GM13977 (cell line): ENCODE measurements around the gene ANKH.
A peak's percentile ranks its signal among the peaks of the same experiment; 100 is the strongest.

Experiments used
- DNase-seq: peaks from one replicate; pipeline ENCODE4 v3.0.0; 2012; ENCODE audit warnings: low spot score
- CTCF ChIP-seq: IDR thresholded peaks from 2 replicates; pipeline ENCODE4 v1.5.1; 2012; ENCODE audit warnings: mild to moderate bottlenecking, control low read depth; ENCODE audit not compliant: insufficient read depth; ENCODE audit errors: extremely low read depth, missing control alignments
- in situ Hi-C: fragments of 300-500 bp; cut with MboI; formaldehyde crosslinking; loops from one replicate; pipeline ENCODE4 v1.12.0; 2022; ENCODE audit warnings: low sequenced_read_pairs, low pct_unique_long_range_greater_than_20kb, mixed read lengths, inconsistent platforms; ENCODE audit not compliant: unreplicated experiment

The ANKH gene

GRCh38 chr5:14790220-14790619 is 81.4 kb downstream of the ANKH start:
- in situ Hi-C loops, result no loop called here
- DNase-seq, result no peak
- TF ChIP-seq CTCF, result no peak

GRCh38 chr5:14787801-14788579 is 83.6 kb downstream of the ANKH start:
- in situ Hi-C loops, result no loop called here
- no peak for DNase-seq
- TF ChIP-seq CTCF, result no peak

- no peak for TF ChIP-seq CTCF
- no peak for DNase-seq
- in situ Hi-C loops, result no loop called here
Observed at GRCh38 chr5:14783691-14784090, 87.9 kb downstream of the ANKH start.

DNA sequence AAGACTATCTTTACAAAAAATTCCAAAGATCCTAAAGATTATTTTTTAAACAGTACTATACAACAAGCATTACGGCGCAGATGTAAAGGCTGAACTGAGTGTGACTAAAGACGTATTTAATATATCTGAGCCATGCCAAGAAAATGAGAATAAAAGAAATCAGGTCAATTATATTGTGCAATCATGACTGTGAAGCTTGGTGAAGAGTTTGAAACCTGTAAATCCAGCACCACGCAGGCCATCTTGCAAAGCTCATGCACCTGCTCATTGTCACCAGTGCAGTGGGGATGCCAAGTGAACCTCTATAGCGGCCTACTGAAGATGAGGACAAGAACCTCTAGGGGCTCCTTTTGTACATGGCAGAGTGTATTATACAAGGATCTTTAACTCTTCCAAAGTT is 89.0 kb downstream of the ANKH start:
- no peak for TF ChIP-seq CTCF
- no peak for DNase-seq
- in situ Hi-C loops, result no loop called here

DNA sequence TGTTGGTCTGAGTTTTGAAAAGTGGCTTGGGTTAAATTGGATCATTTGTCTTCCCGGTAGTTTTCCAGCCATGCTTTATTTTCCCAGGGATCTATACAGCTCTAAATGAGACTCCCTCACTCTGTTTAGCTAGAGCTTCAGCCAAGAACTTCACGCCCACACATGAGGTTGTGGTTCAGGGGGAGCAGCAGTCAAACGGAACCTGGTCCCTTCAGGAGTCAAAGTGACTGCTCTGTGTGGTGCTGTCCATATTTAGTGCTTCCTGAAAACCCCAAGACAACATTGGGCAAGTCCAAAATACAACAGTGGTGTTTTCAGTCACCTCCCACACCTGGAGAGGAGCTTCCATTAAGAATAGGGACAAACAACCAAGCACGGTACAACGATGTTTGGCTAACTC is 90.5 kb downstream of the ANKH start:
- TF ChIP-seq CTCF, result no peak
- peak; percentile 41 for DNase-seq
- in situ Hi-C loops, result no loop called here

DNA sequence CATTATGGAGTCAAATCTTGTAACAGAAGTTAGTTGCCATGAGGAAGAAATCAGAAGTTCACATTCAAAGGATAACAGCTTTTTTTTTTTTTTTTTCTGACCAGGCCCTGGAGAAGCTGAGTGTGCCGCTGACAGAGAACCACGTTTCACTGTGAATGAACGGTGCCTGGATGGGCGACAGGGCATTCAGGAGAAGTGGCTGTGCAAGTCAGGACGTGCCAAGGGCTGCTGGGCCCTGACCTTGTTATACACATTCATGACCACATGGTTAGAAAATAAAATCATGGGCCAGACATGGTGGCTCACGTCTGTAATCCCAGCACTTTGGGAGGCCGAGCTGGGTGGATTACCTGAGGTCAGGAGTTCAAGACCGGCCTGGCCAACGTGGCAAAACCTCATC is 91.6 kb downstream of the ANKH start:
- DNase-seq, result no peak
- TF ChIP-seq CTCF, result no peak
- in situ Hi-C loops, result no loop called here

DNA sequence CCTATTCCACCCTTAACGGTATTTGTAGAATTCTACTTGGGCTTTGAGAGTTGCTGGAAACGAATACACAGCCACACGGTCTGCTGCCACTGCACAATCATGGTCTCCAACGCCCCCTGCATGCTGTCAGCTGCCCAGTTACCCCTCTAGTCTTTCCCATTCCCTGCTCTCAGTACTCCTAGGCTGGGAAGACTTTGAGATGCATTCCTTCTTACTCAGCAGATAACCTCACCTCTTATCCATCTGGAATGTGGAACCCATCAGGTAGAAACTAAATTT is 92.8 kb downstream of the ANKH start:
- no peak for DNase-seq
- TF ChIP-seq CTCF, result no peak
- in situ Hi-C loops, result no loop called here
